CD14-positive monocyte (primary cell): Measurements from ENCODE around the gene AMELX. TPM values are rescaled to one million over a fixed set of nuclear protein-coding genes. Genes with fewer than 3 reads are reported as not detected.

ENCODE experiments used
- DNase-seq, 3 donors: peaks; one replicate each; pipeline ENCODE4 v3.0.0-alpha.2; 2011 to 2022
- H2AFZ ChIP-seq: 2 replicates; pipeline ENCODE4 v1.6.0; 2012; ENCODE audit warnings: mild to moderate bottlenecking, low read depth, low read length, inconsistent platforms; ENCODE audit not compliant: insufficient read depth, poor library complexity, severe bottlenecking
- H3K27ac ChIP-seq, 2 donors: 1 replicate in 1 of 2; 2 replicates in 1 of 2; pipeline ENCODE4 v1.5.1; 2012 to 2013; ENCODE audit warnings: low read length in 2 of 2, control low read depth in 1 of 2, inconsistent platforms in 1 of 2, low read depth in 1 of 2, mild to moderate bottlenecking in 1 of 2
- H3K27me3 ChIP-seq, 2 donors: one replicate each; pipeline versions ENCODE4 v1.6.0 to v1.6.1; 2011 to 2013; ENCODE audit warnings: low read length in 2 of 2; ENCODE audit not compliant: control insufficient read depth in 2 of 2, insufficient read depth in 2 of 2
- H3K36me3 ChIP-seq, 2 donors: replicated peaks in 1 of 2; 1 replicate in 1 of 2; 2 replicates in 1 of 2; pipeline versions ENCODE4 v1.5.1 to v1.6.1; 2012 to 2013; ENCODE audit warnings: low read length in 2 of 2, control low read depth in 1 of 2, inconsistent platforms in 1 of 2, mild to moderate bottlenecking in 1 of 2; ENCODE audit not compliant: insufficient read depth in 2 of 2, control insufficient read depth in 1 of 2
- H3K4me1 ChIP-seq, 2 donors: 1 replicate in 1 of 2; 2 replicates in 1 of 2; pipeline versions ENCODE4 v1.5.1 to v1.6.1; 2012 to 2013; ENCODE audit warnings: low read length in 2 of 2, control low read depth in 1 of 2, inconsistent platforms in 1 of 2, mild to moderate bottlenecking in 1 of 2, moderate library complexity in 1 of 2; ENCODE audit not compliant: insufficient read depth in 2 of 2, control insufficient read depth in 1 of 2
- H3K4me2 ChIP-seq: replicated peaks from 2 replicates; pipeline ENCODE3; 2012; ENCODE audit warnings: low read length, moderate library complexity, mild to moderate bottlenecking; ENCODE audit not compliant: poor library complexity, severe bottlenecking; ENCODE audit errors: extremely low read depth
- H3K4me3 ChIP-seq, 3 experiments: fragments of 200-600 bp in 1 of 3; sonication (generic) in 1 of 3; replicated peaks in 1 of 3; 1 replicate in 2 of 3; 2 replicates in 1 of 3; pipeline ENCODE4 v1.5.1; 2011 to 2013; ENCODE audit warnings: low read length in 3 of 3, mild to moderate bottlenecking in 3 of 3, control low read depth in 2 of 3, low read depth in 2 of 3, inconsistent platforms in 1 of 3, moderate library complexity in 1 of 3
- H3K79me2 ChIP-seq: 2 replicates; pipeline ENCODE4 v1.6.0; 2012; ENCODE audit warnings: mild to moderate bottlenecking, control low read depth, inconsistent platforms, low read length, moderate library complexity; ENCODE audit not compliant: insufficient read depth
- H3K9ac ChIP-seq: 2 replicates; pipeline ENCODE4 v1.6.0; 2017; ENCODE audit warnings: low read length, mild to moderate bottlenecking; ENCODE audit not compliant: insufficient read depth, poor library complexity, severe bottlenecking
- H3K9me3 ChIP-seq, 2 donors: replicated peaks in 1 of 2; 1 replicate in 1 of 2; 2 replicates in 1 of 2; pipeline versions ENCODE4 v1.5.1 to v1.6.1; 2012 to 2013; ENCODE audit warnings: low read length in 2 of 2, control low read depth in 1 of 2; ENCODE audit not compliant: control insufficient read depth in 1 of 2, insufficient read depth in 1 of 2
- H4K20me1 ChIP-seq: 2 replicates; pipeline ENCODE4 v1.6.0; 2012; ENCODE audit warnings: mild to moderate bottlenecking, low read length, control low read depth, moderate library complexity; ENCODE audit not compliant: insufficient read depth
- H3K27ac Mint-ChIP-seq, 7 donors: one replicate each; pipeline ENCODE4 v1.8.0; 2020; ENCODE audit warnings: mild to moderate bottlenecking in 7 of 7, mixed read lengths in 7 of 7, moderate library complexity in 6 of 7, inconsistent platforms in 2 of 7
- H3K27me3 Mint-ChIP-seq, 3 donors: one replicate each; pipeline ENCODE4 v1.8.0; 2021 to 2022; ENCODE audit warnings: low read depth in 3 of 3, mild to moderate bottlenecking in 3 of 3, mixed read lengths in 3 of 3, moderate library complexity in 3 of 3, inconsistent platforms in 1 of 3
- H3K36me3 Mint-ChIP-seq, 2 donors: one replicate each; pipeline ENCODE4 v1.8.0; 2020; ENCODE audit warnings: mixed read lengths in 2 of 2, inconsistent platforms in 1 of 2, mild to moderate bottlenecking in 1 of 2
- H3K4me1 Mint-ChIP-seq: one replicate; pipeline ENCODE4 v1.8.0; 2020; ENCODE audit warnings: mild to moderate bottlenecking, mixed read lengths
- H3K4me3 Mint-ChIP-seq, 2 donors: one replicate each; pipeline ENCODE4 v1.8.0; 2020; ENCODE audit warnings: mild to moderate bottlenecking in 2 of 2, mixed read lengths in 2 of 2, moderate library complexity in 1 of 2
- H3K9me3 Mint-ChIP-seq, 7 donors: one replicate each; pipeline ENCODE4 v1.8.0; 2020 to 2022; ENCODE audit warnings: mixed read lengths in 7 of 7, mild to moderate bottlenecking in 6 of 7, moderate library complexity in 6 of 7, inconsistent platforms in 2 of 7
- WGBS: methylation state at CpG from one replicate; pipeline ENCODE4 v1.1.5; 2013; ENCODE audit warnings: missing lambda C conversion rate; ENCODE audit not compliant: insufficient coverage; 5-methylcytosine and 5-hydroxymethylcytosine counted together
- intact Hi-C, 2 donors: fragments of 100-400 bp; cut with micrococcal nuclease; formaldehyde crosslinking; loops; one replicate each; pipeline versions ENCODE4 v1.15.0 to v1.15.1; 2023
- polyA plus RNA-seq, 3 donors: library from polyadenylated mRNA; depleted of rRNA in 1 of 3; unstranded in 2 of 3; stranded (reverse) in 1 of 3; fragments of 300-500 nt in 2 of 3; fragments of >200 nt in 1 of 3; fragmentation: Illumina TruSeq in 2 of 3; gene quantifications; 1 replicate in 2 of 3; 2 replicates in 1 of 3; pipeline ENCODE4 v1.2.3, GENCODE V29; 2012 to 2021
- small RNA-seq: library from RNA; depleted of rRNA; stranded (forward); fragments of <200 nt; gene quantifications from one replicate; pipeline ENCODE3, GENCODE V24; 2012; ENCODE audit warnings: low read depth; ENCODE audit not compliant: insufficient read length
- TF ChIP-seq, protein P1 (sequence below): fragments of 200-600 bp; IDR thresholded peaks from one replicate; pipeline ENCODE4 v1.8.0; 2022; ENCODE audit warnings: antibody characterized with exemption, mild to moderate bottlenecking

AMELX gene
- polyA plus RNA-seq, 3 donors, result not detected

DNA sequence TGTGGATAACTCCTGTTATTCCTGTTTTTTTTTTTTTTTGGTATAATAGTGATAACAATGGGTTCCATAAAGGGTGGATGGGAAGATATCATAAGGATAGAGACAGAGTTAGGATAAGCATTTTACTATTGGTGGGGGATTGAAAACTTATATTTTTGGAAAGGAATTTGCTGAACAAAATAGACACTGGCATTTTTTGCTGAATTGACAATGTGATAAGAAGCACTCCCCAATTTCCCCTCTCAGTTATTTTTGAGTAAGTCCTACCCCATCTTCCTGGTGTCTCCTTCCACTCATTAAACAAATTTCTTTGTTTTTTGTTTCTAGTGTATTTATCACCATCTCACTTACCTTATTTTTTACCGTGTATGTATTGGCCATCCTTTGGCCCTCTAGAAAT is 55.8 kb downstream of the AMELX start:
- no peak overlapping the region for H3K4me2 ChIP-seq
- no peak overlapping the region for H2AFZ ChIP-seq
- no peak overlapping the region for H3K4me3 ChIP-seq
- H4K20me1 ChIP-seq, result no peaks in the 10 kb centered on the region
- H3K9ac ChIP-seq, result no peak overlapping the region
- Mint-ChIP-seq H3K9me3 (peaks cover 0 to 4% (median 0%) of the 10 kb centered on the region in 7 donors), H3K4me3 (no peak overlapping the region), H3K4me1 (peaks cover 15% of the 10 kb centered on the region), H3K27me3 (peaks cover 0 to 4% (median 3%) of the 10 kb centered on the region in 3 donors), H3K36me3 (no peaks in the 10 kb centered on the region), H3K27ac (no peak overlapping the region)
- no peaks in the 10 kb centered on the region for H3K36me3 ChIP-seq
- no CpG with 5 or more reads among the region's 1 CpG for WGBS
- intact Hi-C loops, result no loop called here
- H3K9me3 ChIP-seq, result no peaks in the 10 kb centered on the region
- H3K4me1 ChIP-seq, result peaks cover 10 to 13% of the 10 kb centered on the region in 2 donors
- H3K27ac ChIP-seq, result no peak overlapping the region
- TF ChIP-seq, protein P1, sequence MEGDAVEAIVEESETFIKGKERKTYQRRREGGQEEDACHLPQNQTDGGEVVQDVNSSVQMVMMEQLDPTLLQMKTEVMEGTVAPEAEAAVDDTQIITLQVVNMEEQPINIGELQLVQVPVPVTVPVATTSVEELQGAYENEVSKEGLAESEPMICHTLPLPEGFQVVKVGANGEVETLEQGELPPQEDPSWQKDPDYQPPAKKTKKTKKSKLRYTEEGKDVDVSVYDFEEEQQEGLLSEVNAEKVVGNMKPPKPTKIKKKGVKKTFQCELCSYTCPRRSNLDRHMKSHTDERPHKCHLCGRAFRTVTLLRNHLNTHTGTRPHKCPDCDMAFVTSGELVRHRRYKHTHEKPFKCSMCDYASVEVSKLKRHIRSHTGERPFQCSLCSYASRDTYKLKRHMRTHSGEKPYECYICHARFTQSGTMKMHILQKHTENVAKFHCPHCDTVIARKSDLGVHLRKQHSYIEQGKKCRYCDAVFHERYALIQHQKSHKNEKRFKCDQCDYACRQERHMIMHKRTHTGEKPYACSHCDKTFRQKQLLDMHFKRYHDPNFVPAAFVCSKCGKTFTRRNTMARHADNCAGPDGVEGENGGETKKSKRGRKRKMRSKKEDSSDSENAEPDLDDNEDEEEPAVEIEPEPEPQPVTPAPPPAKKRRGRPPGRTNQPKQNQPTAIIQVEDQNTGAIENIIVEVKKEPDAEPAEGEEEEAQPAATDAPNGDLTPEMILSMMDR, result no peak
- no peak for DNase-seq
- no peaks in the 10 kb centered on the region for H3K79me2 ChIP-seq
- H3K27me3 ChIP-seq, result no peaks in the 10 kb centered on the region

DNA sequence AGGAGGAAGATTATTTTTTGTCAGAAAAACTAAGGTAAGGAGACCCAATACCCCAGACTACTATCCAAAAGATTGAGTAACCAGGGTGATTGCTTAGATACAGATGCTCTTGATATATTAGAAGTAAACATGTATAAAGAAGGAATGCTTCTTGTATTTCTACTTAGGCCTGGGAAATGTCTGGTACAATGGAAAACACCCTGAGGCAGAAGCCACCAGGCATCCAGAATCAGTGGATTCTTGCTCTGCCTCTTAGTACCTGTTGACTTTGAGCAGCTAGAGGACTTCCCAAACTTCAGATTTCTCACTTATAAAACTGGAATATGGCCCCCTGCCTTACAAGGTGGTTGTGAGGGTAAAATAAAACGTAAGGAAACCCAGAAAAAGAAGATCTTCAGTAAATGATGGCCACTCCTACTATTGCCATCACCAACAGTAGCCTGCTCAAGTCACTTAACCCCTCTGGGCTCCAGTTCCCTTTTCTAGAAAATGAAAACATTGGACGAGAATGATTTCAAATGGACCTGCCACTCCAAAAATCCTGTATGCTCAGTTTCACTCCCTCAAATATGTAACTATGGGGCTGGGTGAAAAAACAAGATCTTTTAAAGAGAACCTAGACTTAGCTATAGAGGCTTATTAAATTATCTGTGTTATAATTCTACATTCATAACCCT is 56.6 kb downstream of the AMELX start:
- Histone ChIP-seq H3K4me1 (peaks cover 10 to 13% of the 10 kb centered on the region in 2 donors), H3K4me3 (no peak overlapping the region), H3K27ac (peak overlapping the region in 1 of 2 donors; percentile 67), H4K20me1 (no peaks in the 10 kb centered on the region), H3K27me3 (no peaks in the 10 kb centered on the region), H3K9ac (no peak overlapping the region), H2AFZ (no peak overlapping the region), H3K36me3 (no peaks in the 10 kb centered on the region), H3K79me2 (no peaks in the 10 kb centered on the region), H3K4me2 (no peak overlapping the region), H3K9me3 (no peaks in the 10 kb centered on the region)
- intact Hi-C loops, result no loop called here
- peak overlapping the region in 5 of 7 donors; percentile 80 to 95 (median 88) for H3K27ac Mint-ChIP-seq
- TF ChIP-seq, protein P1, result no peak
- H3K9me3 Mint-ChIP-seq, result peaks cover 0 to 4% (median 0%) of the 10 kb centered on the region in 7 donors
- H3K36me3 Mint-ChIP-seq, result no peaks in the 10 kb centered on the region
- no CpG with 5 or more reads among the region's 2 CpGs for WGBS
- peaks cover 15% of the 10 kb centered on the region for H3K4me1 Mint-ChIP-seq
- DNase-seq, result peak in 2 of 3 donors; percentile 15 to 26
- H3K27me3 Mint-ChIP-seq, result peaks cover 0 to 3% (median 3%) of the 10 kb centered on the region in 3 donors
- no peak overlapping the region for H3K4me3 Mint-ChIP-seq

Small RNA genes within 50 kb of the gene (small RNA-seq; reads per million reads assigned to genes)
- not detected for gene MIR548AX

Other genes with a start within 250 kb of the AMELX start
- 10 to 100 TPM; 15.2 to 52.2 (median 38.9) TPM for gene HCCS, start 182.1 kb upstream of the AMELX start, polyA plus RNA-seq